ENCODE measurements around the gene APOM.

GRCh38 chr6:31686483-31686882 lies 30.8 kb downstream of the APOM start:
- TF ChIP-seq CTCF (IDR thresholded peaks at IDR 0.05 in 8 of 11, conservative IDR thresholded peaks at IDR 0.05 in 3 of 11) = no peak
- no peak for TF ChIP-seq POLR2A (IDR thresholded peaks at IDR 0.05)
- TF ChIP-seq POLR2AphosphoS5 (IDR thresholded peaks at IDR 0.05) = no peak
